Stomach (tissue), 4 donors: ENCODE data around the gene GPR32.

ENCODE experiments used
- CTCF ChIP-seq, 7 experiments: fragments of 450-650 bp in 4 of 7; fragments of 200-600 bp in 3 of 7; sonication (generic) in 3 of 7; IDR thresholded peaks; one replicate each; pipeline ENCODE4 v1.5.1; 2016 to 2019; ENCODE audit warnings: antibody characterized with exemption in 7 of 7, control low read depth in 2 of 7, mild to moderate bottlenecking in 1 of 7
- POLR2A ChIP-seq, 4 donors: fragments of 450-650 bp; IDR thresholded peaks; one replicate each; pipeline ENCODE4 v1.6.1; 2016; ENCODE audit warnings: antibody characterized with exemption in 4 of 4, control low read depth in 2 of 4, mild to moderate bottlenecking in 1 of 4, moderate library complexity in 1 of 4
- POLR2AphosphoS5 ChIP-seq, 3 donors: sonication (generic); formaldehyde crosslinking; IDR thresholded peaks; one replicate each; pipeline ENCODE4 v1.6.1; 2016; ENCODE audit warnings: antibody characterized with exemption in 3 of 3

GRCh38 chr19:50736338-50736737 lies 33.9 kb upstream of the GPR32 start:
- TF ChIP-seq CTCF (IDR thresholded peaks at IDR 0.05), result no peak
- TF ChIP-seq POLR2AphosphoS5 (IDR thresholded peaks at IDR 0.05), result no peak
- TF ChIP-seq POLR2A (IDR thresholded peaks at IDR 0.05), result no peak
